Measurements from ENCODE around the gene RNF227.
A peak's percentile ranks its signal among the peaks of the same experiment; 100 is the strongest.
"Not testable (repeated sequence)": the region's sequence is repeated elsewhere in the genome, so short reads cannot be mapped to it uniquely, and the experiment has no call there.

Gene RNF227

GRCh38 chr17:7915611-7916384, at the start of gene RNF227:
TSS of gene RNF227 (minus strand) at chr17:7916289. CDS start at chr17:7916195, 94 bp downstream.
- peak; percentile 84 for DNase-seq

GRCh38 chr17:7961421-7961820, 45.3 kb upstream of the RNF227 start:
- no peak for DNase-seq

DNA sequence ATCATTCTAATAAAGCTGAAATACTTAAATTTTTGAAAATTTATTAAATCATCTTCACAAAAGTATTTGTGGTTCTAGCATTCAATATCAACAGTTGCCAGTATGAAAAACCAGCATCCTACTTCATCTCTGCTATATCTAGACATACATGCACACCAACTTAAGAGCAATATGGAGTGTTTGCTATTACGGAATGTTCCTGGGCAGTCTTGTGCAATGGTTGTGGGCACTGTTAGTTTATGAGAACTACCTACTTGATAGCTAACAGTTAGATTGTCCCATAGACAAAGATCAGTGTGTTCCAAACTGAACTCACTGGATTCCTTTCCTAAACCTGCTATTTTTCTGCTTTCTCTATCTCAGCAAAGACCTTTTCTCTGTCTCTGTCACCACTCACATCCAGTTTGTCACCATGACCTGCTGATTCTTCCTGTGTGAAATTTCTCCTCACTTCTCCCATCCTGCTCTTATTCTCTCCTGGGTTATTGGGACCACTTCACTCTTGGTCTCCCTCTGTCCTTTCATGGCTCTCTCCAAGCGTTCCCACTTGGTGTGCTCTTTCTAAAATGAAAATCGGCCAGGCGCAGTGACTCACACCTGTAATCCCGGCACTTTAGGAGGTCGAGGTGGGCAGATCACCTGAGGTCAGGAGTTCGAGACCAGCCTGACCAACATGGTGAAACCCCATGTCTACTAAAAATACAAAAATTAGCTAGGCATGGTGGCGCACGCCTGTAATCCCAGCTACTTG, 43.6 kb upstream of the RNF227 start:
- no peak for DNase-seq

DNA sequence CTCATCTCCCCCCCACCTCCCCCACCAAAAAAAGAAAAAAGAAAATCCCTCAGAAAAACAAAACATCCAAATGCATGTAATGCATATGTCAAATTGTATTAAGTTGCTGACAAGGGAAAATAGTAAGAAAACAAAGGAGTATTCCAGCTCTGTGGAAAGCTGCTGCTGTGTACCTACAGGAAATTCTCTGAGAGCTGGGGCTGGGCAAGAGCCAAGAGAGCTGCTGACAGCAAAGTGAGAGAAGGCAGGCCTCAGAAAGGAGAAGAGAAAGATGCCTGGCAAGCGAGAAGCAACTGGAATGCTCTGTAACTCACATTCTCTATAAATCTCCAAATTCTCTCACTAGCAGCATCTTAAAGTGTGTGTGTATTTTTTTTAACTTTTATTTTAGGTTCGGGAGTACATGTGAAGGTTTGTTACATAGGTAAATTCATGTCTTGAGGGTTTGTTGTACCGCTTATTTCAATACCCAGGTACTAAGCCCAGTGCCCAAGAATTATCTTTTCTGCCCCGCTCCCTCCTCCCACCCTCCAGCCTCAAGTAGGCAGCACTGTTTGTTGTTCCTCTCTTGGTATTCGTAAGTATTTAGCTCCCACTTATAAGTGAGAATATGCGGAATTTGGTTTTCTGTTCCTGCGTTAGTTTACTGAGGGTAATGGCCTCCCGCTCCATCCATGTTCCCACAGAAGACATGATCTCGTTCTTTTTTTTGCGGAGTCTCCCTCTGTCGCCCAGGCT, 40.3 kb upstream of the RNF227 start:
- no peak for DNase-seq

DNA sequence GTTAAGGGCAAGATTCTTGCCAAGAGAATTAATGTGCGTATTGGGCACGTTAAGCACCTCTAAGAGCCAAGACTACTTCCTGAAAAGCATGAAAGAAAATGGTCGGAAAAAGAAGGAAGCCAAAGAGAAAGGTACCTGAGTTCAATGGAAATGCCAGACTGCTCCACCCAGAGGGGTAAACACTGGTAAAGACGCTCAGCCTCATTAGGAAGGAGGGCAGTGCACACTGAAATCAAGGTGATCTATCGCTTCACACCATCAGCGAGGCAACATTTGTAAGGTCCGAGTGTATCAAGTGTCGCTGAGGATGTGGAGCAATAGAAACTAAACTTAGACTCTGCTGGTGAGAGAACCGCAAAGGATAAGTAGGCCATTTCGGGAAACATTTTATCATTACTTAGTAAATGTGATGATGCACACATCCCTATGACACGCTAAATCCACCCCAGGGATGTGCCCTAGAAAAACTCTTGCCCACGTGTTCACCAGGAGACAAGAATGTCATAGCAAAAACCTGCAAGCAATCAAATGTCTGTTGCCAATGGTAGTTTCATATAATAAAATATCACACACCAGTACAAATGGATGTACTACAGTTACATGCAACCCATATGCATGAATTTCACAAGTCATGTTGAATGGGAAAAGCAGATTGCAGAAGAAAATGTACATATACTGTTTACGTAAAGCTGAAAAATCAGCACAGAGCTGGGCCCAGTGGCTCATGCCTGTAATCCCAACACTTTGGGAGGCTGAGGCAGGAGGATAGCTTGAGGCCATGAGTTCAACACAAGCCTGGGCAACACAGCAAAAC, 39.5 kb upstream of the RNF227 start:
- DNase-seq, result no peak

DNA sequence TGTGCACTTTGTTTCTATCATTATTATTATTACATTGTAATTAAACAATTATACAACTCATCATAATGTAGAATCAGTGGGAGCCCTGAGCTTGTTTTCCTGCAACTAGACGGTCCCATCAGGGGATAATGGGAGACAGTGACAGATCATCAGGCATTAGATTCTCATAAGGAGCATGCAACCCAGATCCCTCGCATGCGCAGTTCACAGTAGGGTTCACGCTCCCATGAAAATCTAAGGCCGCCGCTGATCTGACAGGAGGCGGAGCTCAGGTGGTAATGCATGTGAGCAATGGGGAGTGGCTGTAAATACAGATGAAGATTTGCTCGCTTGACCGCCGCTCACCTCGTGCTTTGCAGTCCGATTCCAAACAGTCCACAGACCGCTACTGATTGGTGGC, 37.2 kb upstream of the RNF227 start:
- DNase-seq, result not testable (repeated sequence)

DNA sequence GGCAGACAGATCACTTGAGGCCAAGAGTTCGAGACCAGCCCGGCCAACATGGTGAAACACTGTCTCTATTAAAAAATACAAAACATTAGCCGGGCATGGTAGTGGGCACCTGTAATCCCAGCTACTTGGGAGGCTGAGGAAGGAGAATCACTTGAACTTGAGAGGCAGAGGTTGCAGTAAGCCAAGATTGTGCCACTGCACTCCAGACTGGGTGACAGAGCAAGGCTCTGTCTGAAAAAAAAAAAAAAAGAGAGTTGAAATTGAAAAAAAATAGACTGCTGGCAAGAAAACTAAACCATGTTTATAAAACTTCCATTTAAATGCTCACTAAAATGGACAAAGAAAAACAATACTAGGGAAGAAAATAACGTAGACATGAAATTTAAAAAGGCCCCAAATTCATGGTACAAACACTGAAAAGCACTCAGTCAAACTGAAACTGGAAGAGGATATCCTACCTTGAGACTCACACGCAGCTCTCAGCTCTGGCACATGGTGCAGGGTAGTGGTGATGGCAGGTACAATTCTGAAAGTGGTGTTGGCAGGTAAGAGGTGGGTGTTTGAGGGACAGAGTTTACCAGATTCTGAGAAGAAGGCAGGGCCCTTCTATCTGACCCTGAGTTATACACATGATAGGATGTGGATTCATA, 35.2 kb upstream of the RNF227 start:
- DNase-seq, result no peak

GRCh38 chr17:7950578-7950977, 34.5 kb upstream of the RNF227 start:
- DNase-seq, result no peak

DNA sequence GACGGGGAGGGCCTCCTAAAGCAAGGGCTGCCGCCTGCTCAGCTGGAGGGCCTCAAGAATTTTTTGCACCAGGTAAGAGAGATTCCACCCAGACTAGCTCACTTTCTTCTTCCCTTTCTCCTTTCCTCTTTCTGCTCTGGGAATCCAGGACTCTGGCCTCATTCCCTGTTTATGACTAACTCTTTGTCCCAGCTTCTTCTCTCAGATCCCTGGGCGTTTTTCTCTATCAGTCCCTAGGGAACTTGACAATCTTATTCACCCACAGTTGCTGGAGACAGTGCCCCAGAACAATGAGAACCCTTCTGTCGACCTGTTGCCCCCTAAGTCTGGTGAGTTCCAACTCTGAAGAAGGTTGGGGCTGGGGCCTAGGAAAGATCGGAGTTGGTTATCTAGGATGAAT, 31.6 kb upstream of the RNF227 start:
- no peak for DNase-seq

DNA sequence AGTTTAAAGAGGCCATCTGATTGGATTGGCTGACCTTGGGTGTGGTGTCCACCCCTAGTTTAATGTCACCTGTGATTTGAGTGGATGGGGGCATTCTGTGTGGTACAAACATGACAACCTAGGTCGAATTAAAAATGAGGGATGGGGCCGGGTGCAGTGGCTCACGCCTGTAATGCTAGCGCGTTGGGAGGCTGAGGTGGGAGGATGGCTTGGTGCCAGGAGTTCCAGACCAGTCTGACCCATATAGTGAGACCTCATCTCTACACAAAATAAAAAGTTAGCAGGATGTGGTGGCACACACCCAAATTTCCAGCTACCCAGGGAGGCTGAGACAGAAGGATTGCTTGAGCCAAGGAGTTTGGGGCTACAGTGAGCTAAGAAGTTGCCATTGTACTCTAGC, 30.4 kb upstream of the RNF227 start:
- no peak for DNase-seq

- no peak for DNase-seq
These were observed 29.6 kb upstream of the RNF227 start for GRCh38 chr17:7945651-7946050.

DNA sequence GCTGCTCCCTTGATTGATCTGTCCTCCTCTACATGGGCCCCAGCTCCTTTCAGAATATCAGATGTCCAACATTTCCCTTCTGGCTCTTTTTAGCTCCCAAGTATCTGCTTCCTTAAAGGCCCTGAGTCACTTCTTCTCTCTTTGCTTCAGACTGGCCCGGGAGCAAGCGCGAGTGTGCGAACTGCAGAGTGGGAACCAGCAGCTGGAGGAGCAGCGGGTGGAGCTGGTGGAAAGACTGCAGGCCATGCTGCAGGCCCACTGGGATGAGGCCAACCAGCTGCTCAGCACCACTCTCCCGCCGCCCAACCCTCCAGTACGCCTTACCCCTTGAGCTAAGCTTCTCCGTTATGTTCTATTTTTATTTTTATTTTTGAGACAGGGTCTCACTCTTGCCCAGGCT, 28.2 kb upstream of the RNF227 start:
- DNase-seq, result no peak

GRCh38 chr17:7943291-7943690, 27.2 kb upstream of the RNF227 start:
- no peak for DNase-seq

- DNase-seq, result no peak
These were observed 24.7 kb upstream of the RNF227 start for GRCh38 chr17:7940743-7941142.

- no peak for DNase-seq
These were observed 23.9 kb upstream of the RNF227 start for GRCh38 chr17:7940034-7940433.

GRCh38 chr17:7935859-7936258, 19.8 kb upstream of the RNF227 start:
- DNase-seq, result no peak

DNA sequence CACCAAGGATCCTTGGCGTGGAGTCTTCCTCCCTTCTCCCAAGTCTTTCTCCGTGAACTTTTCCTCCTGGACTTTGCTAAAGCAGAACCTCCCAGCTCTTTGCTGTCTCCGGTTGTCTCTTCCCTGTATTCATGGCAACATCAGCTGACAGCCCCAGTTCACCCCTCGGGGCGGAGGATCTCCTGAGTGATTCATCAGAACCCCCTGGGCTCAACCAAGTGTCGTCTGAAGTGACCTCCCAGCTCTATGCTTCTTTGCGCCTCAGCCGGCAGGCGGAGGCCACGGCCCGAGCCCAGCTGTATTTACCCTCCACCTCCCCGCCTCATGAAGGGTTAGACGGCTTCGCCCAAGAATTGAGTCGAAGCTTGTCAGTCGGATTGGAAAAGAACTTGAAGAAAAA, 16.9 kb upstream of the RNF227 start:
- DNase-seq, result peak; percentile 32

- DNase-seq, result peak; percentile 43
These were observed 16.4 kb upstream of the RNF227 start for GRCh38 chr17:7932483-7932891.

GRCh38 chr17:7931709-7932482, 15.8 kb upstream of the RNF227 start, which contains the start of the genes CNTROB and TRAPPC1:
TSS of gene CNTROB (plus strand) at chr17:7932206. CDS start at chr17:7933080, 874 bp downstream.
TSS of gene TRAPPC1 (minus strand) at chr17:7931946. CDS start at chr17:7931829, 117 bp downstream.
- peak; percentile 98 for DNase-seq

DNA sequence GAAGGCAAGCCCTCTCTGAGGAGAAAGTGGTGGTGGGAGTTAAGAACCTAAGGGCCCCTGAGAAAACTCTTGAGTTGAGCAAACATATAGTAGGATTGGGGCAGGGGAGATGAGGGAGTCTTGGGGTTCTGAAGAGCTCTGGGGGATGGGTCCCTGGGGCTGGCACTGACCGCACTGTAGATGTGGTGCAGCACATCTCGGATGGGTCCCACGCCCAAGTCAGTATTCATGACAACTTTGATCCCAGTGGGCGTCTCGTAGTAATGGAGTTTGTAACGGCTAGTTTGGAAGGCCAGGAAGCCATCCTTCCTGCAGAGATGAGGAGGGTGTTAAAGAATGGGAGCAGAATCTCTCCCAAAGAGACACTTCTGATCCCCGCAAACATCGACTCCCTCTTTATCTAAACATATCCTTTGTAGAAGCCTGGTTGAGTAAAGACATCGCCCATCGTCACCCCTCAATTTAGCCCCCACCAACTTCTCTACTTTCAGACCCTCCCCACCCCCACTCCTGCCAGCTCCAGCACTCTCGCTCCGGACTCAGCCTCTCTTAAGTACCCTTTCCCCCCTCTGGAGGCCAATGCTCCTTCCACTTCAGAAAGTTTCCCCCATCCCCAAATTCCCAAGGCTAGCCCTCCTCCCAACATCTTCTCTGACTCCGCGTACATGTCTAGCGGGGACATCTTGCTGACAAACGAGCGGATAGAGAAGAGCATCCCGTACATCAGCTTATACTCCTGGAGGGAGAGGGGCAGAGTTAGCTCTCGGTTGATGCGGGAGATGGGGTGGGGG, 14.9 kb upstream of the RNF227 start:
- no peak for DNase-seq
